ENCODE measurements around the gene ADORA1.
A peak's percentile ranks its signal among the peaks of the same experiment; 100 is the strongest.

Gene ADORA1

DNA sequence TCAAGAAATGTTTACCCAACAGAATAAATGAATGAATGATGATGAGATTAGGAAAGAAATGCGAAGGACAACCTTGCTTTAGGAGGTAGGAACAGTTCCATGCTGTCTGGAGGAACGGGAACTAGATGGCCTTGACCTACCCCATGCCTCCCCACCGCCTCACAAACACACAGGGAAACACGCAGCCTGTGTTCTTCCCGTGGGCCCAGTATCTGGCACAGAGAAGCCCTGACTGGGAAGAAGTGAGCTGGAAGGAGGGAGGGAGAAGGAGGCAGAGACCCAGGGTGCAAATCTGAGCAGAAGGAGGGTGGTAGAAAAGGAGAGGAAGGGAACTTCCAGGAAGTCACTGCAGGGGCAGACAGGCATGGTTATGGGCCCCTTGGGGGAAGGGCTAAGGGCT is 3.5 kb upstream of the ADORA1 start:
- no peak for DNase-seq

DNA sequence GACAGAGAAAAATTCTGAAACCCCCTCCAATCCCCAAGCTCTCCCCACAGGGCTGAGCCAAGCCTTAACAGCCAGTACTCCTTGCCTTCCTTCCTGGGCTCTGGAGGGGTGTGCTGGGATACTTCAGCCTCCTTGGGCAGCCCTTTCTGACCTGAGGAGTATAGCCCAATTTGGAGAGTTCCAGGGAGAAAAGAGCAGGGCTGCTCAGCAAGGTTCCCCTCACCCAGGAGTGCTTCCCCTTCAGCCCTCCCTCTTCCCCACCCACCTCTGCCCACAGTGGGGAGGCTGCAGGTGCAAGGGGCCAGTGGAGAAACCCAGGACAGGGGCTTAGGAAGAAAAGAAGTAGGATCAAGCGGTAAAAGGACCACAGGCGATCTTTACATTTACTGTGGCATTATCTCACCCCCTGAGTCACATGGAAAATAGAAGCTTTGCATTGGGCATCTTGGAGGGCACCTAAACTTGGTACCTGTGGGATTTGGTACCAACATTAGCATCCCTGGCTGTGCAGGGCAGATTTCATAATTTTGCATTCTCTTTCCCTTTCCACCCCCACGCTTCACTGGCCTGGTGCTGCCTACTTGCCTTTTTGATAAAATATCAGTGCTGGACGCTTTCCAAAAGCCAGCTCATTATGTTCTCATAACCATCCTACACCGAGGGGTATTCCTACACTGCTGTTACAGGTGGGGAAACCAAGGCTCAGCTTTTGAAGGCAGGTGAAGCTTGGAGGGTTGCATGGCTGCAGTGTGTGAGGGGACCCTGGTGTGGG is 2.8 kb upstream of the ADORA1 start:
- no peak for DNase-seq

DNA sequence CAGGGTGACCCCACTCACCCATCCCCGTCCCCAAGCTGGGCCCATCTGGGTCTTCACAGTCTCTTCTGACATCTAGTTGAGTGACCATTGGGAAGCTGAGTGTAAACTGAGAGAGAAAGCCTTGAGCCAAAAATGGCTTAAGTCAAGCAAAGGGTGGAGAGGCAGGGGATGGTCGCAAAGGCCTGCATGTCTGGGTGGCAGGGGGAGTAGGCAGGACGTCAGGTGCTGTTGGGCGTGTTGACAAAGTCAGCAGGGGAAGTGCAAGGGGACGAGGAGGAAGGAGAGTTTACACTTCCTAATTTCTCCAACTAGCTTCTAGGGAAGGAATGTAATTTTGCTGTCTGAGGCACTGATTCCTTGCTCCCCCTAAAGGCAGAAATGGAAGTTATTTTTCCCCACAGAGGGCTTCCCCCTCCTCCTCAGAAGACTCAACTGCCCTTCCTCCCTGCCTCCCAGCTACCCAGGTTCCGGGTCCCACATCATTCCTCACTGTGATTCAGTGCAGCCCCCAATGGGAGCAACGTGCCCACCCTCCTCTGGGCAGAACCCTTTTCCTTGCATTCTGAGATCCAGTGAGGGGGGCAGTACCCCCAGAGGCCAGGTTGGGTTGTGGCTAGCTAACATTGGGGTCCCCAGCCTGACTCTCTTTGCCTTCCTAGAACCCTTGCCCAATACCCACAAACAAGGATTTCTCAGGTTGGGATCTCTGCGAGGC is 1.2 kb upstream of the ADORA1 start:
- DNase-seq, result peak; percentile 37

DNA sequence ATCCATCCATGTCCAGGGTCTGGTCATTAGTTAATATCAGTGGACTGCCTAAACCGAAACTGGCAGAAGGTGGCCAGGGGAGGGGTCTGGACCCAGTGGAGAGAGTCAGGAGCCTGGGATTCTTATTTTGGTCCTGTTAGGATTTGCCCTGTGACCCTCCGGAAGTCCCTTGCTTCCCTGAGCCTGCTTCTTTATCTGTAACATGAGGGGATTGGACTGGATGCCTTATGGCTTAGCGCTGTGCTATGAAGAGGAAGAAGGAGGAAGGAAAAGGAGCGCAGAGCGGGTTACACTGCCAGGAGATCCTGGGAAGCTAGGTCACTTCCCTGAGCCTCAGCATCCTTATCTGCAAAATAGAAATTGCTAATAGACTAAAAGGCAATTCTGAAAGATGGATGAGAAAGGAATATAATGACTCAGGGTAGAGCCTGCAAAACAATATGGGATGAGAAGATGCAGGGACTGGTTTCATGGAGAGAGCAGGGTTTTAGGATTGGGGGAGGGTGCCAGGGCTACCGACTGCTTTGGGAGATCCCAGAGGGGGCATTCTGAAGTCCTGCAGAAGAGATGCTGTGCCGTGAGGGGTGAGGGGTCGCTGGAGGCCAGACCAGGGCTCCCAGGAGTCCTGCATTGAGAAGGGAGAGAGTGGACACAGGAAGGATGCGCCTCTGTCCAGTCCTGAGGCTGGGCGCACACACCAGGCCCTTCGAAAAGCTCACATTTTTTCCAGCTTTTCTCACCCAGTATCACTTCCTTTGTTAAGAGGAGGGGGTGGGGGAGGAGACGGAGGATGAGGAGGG is 460 bp upstream of the ADORA1 start:
- DNase-seq, result no peak

DNA sequence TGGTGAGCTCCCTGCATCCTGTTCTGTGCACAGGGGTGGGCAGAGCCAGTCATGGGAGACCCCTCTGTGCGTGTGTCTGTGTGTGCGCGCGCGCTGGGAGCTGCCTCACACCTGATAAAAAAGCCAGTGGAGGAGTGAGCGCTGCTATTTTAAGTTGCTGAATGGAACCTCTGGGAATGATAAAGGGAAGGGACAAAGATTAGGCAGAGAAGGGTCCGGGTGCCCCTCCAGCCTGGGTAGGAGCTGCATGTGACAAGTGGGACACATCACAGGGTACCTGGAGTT is 847 bp downstream of the ADORA1 start:
- no peak for DNase-seq

DNA sequence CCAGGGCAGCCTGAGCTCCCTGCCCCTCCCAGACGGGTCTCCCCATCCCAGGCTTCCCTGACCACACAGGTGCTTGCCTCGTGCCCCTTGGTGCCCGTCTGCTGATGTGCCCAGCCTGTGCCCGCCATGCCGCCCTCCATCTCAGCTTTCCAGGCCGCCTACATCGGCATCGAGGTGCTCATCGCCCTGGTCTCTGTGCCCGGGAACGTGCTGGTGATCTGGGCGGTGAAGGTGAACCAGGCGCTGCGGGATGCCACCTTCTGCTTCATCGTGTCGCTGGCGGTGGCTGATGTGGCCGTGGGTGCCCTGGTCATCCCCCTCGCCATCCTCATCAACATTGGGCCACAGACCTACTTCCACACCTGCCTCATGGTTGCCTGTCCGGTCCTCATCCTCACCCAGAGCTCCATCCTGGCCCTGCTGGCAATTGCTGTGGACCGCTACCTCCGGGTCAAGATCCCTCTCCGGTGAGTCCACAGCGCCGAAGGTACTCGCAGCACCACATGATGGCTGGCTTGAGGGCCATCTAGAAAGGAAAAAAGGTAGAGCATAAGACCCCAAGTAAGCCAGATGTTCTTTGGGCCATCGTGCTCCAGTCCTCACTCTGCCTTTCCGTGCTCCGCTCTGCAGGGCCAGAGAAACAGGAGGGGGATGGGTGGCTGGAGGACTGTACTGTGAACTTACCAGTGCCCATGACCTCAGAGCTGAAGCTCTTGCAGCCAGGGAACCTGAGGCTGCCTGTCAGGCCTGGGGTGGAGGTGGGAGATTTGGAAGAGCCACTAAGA is 1.4 kb downstream of the ADORA1 start:
- no peak for DNase-seq

DNA sequence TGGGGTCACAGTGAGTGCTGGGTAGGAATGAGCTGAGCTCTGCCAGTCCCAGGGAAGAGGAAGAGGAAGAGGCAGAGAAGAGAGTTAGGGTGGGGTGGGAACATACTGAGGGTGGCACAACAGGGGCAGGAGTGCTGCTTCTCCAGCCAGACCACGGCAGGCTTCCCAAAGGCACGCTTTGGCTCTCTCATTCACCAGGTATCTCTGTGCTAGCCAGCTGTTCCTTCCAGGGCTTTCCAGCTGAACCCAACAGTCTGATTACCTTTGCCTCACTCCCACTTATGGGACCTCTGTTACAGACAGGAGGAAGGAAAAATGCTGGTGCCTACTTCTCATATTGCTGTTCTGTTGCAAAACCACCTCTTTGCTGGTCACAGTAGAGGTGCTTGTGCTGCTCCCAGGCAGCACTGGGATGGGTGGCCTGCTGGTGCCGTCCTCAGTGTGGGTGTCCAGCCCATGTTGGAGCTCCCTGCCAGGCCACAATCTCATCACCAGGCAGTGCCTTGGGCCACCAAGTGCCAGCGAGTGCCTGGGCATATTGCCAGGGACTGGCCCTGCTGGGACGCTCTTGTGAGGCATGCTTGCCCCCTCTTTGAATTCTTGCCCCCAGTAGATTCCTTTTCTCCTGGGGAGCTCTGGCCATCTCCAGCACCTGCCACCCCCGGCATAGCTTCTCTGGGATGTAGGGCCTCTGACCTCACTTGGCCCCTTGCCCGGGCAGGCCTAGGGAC is 2.1 kb downstream of the ADORA1 start:
- DNase-seq, result no peak

DNA sequence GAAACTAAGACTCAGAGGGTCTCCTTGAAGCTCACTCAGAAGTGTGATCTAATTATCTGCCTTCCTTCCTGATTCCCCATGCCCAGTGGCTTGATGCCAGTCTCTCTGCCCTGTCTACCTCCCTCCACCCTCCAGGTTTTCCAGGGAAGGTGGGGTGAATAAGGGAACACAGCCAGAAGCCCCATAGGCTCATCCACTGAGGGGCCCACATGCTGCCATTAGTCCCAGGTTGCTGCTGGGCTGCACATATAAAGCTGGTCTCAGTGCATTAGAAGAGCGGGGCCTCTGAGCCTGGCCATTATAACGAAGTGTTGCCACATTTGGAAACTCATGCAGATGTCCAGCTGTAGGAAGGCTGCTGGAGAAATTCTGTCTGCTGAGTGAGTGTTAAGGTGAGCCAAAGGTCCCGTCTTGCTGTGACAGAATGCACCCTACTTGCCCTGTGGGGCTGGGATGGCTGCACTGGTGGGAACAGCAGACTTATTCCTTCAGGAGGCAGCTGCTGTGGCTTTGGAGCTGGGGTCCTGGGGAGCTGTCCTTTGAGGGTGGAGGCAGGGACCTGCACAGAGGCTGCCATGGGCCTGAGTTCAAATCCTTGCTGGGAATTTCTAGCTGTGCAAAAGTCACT is 2.9 kb downstream of the ADORA1 start:
- DNase-seq, result no peak

DNA sequence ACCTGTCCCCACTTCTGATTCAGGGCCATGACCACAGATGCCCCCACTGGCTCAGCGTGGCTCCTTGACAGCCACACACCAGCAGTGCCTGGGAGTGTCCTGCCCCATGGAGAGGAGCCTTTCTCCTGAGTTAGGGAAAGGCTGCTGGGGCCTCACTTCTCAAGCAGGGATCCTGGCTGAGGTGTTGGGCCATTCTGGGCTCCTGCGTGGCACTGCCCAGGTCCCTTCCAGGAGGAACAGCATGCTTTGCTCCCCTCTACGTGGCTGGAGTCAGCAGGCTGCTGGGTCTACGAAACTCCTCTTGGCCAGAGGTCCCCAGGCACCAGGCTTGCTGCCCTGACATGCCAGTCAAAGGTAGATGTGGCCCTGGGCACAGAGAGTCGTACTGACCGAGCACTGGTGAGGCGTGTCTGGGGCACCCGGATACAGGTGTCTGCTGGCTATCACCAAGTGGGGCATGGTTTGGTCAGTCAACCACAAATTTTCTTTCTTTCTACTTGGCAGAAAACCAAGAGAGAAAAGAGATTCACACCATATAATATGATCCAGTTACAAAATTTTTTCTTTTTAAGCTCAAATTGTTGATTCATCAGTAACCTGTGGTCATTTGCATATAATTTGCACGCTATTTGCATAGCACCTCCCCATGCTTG is 4.1 kb downstream of the ADORA1 start:
- DNase-seq, result no peak

DNA sequence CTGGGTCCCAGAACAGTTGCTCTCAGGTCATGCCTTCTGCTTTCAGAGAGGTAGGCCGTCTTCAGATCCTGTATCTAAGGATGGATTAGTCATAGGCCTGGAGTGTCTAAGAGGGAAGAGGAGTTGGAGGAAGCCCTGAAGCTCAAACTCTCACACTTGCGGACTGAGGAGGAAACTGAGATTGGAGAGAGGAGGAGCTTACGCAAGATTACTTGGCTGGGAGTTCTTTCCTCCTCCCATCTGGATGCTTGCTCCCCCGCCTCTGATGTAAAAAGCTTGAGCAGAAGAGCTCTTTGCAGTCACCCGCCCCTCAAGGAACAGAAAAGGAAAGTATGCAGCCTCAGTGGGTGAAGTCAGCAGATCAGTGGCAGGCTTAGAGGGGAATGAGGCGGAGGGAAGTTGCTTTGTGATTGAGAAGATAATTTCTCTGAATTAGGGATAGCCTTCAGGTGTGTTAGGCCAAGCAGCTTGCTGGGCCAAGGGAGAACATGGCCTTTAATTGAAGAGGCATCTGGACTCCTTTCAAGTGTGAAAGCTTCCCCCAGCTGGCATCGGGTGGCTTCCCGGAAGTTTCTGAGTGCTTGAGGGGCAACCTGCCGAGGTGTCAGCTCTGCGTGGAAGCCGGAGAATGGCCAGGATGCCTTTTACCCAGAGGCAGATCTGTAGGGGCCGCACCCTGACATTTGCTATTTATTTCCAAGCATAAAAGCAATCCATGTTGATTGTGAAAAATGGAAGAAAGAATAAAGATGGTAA is 6.6 kb downstream of the ADORA1 start:
- DNase-seq, result no peak

DNA sequence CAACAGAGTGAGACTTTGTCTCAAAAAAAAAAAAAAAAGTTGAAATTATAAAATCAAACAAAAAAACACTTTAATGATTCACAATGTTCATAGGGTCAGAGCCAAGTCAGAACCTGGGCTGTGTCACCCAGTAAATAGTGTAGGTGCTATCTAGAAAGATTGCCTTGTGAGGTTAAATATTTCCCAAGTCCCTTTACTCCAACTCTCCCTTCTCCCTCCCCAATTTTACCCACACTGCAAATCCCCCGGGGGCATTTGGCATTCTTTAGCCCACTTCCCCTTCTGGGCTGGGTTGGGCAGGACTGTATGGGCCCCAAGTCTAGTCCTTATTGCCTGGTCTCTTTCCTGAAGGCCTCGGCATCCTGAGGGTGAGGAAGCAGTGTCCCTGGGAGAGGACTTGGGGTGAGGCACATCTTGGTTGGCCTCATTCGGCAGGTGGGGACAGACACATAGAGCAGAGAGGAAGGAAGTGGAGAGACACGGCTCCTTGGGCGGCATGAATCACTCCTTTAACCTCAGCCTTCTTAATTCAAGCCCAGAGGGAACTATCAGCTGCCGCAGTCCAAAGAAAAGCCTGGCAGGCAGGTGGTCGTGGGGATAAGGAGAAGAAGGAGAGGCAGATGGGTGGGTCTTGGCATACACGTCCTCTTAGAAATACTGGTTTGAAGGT is 8.2 kb downstream of the ADORA1 start:
- DNase-seq, result no peak

DNA sequence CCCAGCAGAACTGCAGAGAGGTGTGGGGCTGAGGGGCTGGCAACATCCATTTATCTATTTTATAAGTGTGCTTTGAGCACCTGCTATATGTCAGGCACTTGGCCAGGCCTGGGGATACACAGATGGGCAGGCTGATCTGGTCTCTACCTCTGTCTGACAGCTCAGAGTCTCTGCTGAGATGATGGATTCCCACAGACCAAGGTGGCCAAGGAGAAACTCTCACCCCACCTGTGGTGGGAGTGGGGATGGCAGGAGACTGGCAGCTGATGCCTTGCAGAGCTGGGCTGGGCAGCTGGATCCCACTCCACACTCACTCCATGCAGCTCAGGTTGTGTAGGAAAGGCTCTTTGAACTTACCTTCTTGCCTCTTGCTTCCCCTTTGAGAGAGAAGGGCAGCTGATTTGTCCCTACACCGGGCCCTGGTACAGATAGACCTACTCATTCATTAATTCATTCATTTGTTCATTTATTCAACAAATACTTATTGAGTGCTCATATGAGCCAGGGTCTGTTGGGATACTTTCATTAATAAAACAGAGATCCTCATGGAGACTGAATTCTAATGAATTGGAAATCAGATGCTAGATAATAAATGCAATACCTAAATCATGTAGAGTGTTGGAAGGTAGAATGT is 9.0 kb downstream of the ADORA1 start:
- peak; percentile 34 for DNase-seq

DNA sequence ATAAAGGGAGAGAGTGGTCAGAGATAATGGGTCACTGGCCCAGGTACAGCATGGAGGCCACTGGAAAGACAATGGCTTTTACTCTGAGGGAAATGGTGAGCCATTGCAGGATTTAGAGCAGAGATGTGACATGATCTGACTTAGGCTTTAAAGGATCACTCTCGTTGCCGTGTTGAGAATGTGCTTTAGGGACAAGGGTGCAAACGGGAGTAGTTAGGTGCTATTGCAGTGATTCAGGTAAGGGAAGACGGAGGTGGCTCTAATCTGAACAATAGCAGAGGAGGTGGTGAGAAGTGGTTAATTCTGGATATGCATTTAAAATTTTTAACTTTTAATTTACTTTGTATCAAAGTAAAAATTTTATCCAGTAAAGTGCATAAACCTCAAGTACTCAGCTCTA is 9.8 kb downstream of the ADORA1 start:
- DNase-seq, result no peak

DNA sequence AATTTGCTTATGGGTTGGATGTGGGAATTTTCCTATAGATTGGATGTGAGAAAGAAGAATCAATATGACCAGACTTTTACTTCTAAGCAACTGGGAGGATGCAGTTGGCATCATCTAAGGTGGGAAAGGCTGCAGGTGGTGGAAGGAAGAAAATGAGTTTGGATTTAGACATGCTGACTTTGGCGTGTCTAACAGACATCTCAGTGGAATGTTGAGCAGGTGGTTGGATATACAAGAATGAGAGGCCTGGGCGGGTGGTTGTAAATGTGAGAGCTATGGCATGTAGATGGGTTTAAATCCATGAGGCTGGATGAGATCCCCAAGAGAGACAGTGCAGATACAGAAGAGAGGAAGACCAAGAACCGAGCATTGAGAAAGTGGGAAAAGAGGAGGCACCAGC is 10.5 kb downstream of the ADORA1 start:
- DNase-seq, result no peak

DNA sequence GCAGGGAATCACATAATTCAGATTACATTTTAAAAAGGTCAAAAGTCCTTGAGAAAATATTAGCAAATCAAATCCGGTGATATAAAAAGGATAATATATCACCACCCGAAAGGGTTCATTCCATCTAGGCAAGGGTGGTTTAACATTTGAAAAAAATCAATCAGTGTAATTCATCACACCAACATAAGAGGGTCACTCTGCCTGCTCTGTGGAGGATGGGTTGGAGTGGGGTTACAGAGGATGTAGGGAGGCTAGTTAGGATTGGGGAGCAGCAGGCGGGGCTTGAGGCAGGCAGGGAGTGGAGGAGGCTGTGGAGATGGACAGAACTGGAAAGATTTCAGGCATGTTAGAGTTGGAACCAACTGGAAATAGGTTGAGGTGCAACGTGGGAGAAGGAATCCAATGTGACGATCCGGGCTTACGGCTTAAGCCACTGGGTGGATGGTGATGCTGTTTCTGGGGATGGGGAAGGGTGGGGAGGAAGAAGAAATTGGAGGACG is 12.5 kb downstream of the ADORA1 start:
- no peak for DNase-seq

DNA sequence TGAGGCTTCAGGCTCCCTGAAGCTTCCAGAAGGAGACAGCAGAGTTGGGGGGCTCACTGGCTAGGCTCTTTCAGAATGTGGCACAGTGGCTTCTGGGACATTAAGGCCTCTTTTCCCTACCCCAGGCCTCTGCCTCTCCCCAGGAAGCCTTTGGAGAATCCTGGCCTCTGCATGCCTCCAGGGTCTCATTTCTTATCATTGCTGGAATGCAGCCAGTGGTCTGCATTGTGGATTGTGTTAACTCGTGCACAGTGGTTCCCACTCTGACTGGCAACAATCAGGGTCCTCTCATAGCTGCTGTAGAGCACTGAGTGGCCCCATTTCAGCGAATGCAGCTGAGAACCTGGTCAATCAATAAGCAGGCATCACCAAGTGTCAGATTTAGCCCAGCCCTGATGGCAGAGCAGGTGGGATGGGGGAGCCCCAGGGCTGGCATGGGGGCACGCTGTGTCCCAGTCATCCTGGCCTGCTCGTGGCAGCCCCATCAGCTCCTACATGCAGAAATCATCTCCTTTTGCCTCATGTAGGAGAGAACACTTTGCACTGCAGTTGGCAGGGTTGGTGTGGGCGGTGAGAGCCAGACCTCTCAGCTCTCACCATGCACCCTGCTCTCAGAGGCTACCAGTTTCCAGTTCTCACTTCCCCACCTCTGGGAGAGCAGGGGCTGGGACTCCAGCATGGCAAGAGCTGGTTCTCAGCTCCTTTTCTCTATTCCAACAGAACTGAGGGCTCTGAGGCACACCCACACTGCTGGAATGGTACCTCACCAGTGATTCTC is 13.4 kb downstream of the ADORA1 start:
- no peak for DNase-seq

DNA sequence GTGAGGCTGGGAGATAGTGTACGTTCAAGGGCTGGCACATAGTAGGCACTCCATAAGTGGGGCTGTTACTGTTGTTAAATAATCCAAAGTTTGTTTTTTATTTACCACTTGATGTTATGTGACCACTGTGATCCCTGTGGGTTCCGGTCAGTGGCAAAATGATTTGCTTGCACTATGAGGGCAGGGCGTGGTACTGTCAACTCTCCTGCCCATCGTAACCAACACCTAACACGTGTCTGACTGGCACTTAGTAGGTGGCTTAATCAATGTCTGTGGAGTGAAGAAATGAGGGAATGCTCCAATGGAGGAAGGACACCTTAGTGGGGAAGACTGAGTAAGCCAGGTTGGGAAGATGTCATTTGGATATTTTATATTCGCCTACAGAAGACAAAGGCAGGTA is 14.6 kb downstream of the ADORA1 start:
- DNase-seq, result no peak

DNA sequence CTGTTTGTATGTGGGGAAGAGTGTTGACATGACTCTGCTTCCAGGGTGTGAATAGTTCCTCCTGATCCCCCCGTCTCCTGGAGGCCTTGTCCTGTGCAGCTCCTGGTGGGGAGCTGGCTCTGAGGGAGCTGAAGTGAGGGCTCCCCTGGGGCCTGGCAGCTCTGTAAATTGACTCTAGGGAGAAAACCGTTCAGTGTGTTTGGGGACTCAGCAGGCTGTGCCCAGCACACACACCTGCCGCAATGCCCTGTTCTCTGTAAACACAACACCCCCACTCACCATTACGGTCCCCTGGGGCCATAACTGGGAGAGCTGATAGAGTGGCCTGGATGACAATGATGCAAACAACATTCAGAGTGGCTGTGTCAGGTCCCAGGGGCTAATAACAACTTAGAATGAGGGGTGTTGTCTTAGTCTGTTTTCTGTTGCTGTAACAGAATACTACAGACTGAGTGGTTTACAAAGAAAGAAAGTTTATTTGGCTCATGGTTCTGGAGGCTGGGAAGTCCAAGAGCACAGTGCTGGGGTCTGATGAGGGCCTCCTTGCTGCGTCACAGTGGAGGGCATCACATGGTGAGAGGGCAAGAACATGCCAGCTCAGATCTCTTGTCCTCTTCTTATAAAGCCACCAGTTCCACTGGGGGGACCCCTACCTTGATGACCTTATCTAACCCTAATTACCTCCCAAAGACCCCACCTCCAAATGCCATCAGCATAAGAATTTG is 15.3 kb downstream of the ADORA1 start:
- DNase-seq, result no peak

Data from NCI-H1694 (cell line).